GM23338 (cell line): ENCODE data around the gene ACOX1. TPM values are rescaled to one million over a fixed set of nuclear protein-coding genes. Genes with fewer than 3 reads are reported as not detected.

Source experiments
- ATAC-seq: fragments of 200-7000 bp; cut with Tn5 transposase; 3 replicates; pipeline ENCODE4 v1.9.1; 2020
- DNase-seq: peaks from one replicate; pipeline ENCODE4 v3.0.0-alpha.2; 2015; ENCODE audit warnings: low spot score
- H2AFZ ChIP-seq: fragments of 200-600 bp; sonication (generic); 2 replicates; pipeline ENCODE4 v1.8.0; 2016; ENCODE audit warnings: antibody characterized with exemption, mild to moderate bottlenecking, moderate library complexity
- H3F3A ChIP-seq: fragments of 200-600 bp; sonication (generic); replicated peaks from 2 replicates; pipeline ENCODE4 v1.8.0; 2017; ENCODE audit warnings: antibody characterized with exemption, mixed run types, low read depth
- H3K27ac ChIP-seq: fragments of 200-600 bp; sonication (generic); 2 replicates; pipeline ENCODE4 v1.6.1; 2016; ENCODE audit warnings: low read depth
- H3K27me3 ChIP-seq: fragments of 200-600 bp; sonication (generic); 2 replicates; pipeline ENCODE4 v1.8.0; 2016; ENCODE audit warnings: mild to moderate bottlenecking, mixed run types, moderate library complexity; ENCODE audit not compliant: insufficient read depth
- H3K36me3 ChIP-seq: fragments of 200-600 bp; sonication (generic); 2 replicates; pipeline ENCODE4 v1.8.0; 2016; ENCODE audit warnings: mild to moderate bottlenecking; ENCODE audit not compliant: insufficient read depth
- H3K4me1 ChIP-seq: fragments of 200-600 bp; sonication (generic); 2 replicates; pipeline ENCODE4 v1.8.0; 2016; ENCODE audit warnings: mild to moderate bottlenecking, moderate library complexity; ENCODE audit not compliant: insufficient read depth
- H3K4me2 ChIP-seq: fragments of 200-600 bp; sonication (generic); 2 replicates; pipeline ENCODE4 v1.7.1; 2017; ENCODE audit warnings: mixed run types
- H3K4me3 ChIP-seq: fragments of 200-600 bp; sonication (generic); 2 replicates; pipeline ENCODE4 v1.6.1; 2016; ENCODE audit warnings: mixed run types
- H3K79me2 ChIP-seq: fragments of 200-600 bp; sonication (generic); replicated peaks from 2 replicates; pipeline ENCODE4 v1.8.0; 2017; ENCODE audit warnings: mild to moderate bottlenecking; ENCODE audit not compliant: insufficient read depth
- H3K9me2 ChIP-seq: fragments of 200-600 bp; sonication (generic); 2 replicates; pipeline ENCODE4 v1.8.0; 2017; ENCODE audit not compliant: insufficient read depth
- H4K20me1 ChIP-seq: fragments of 200-600 bp; sonication (generic); replicated peaks from 2 replicates; pipeline ENCODE4 v1.8.0; 2017; ENCODE audit warnings: mild to moderate bottlenecking; ENCODE audit not compliant: insufficient read depth
- H3K27ac Mint-ChIP-seq: 2 replicates; pipeline ENCODE4 v1.8.0; 2020; ENCODE audit warnings: inconsistent platforms, mild to moderate bottlenecking, moderate library complexity, mixed read lengths
- H3K27me3 Mint-ChIP-seq: 3 replicates; pipeline ENCODE4 v1.8.0; 2022; ENCODE audit warnings: low read depth, mild to moderate bottlenecking, moderate library complexity, mixed read lengths, inconsistent platforms; ENCODE audit not compliant: insufficient read depth, poor library complexity
- H3K36me3 Mint-ChIP-seq: 3 replicates; pipeline ENCODE4 v1.8.0; 2021; ENCODE audit warnings: low read depth, mild to moderate bottlenecking, inconsistent platforms, moderate library complexity, mixed read lengths
- H3K4me1 Mint-ChIP-seq: 3 replicates; pipeline ENCODE4 v1.8.0; 2020; ENCODE audit warnings: mild to moderate bottlenecking, inconsistent platforms, mixed read lengths
- H3K4me3 Mint-ChIP-seq: 3 replicates; pipeline ENCODE4 v1.8.0; 2021; ENCODE audit warnings: moderate library complexity, mild to moderate bottlenecking, inconsistent platforms, mixed read lengths
- H3K9me3 Mint-ChIP-seq: 3 replicates; pipeline ENCODE4 v1.8.0; 2020; ENCODE audit warnings: moderate library complexity, mild to moderate bottlenecking, inconsistent platforms, mixed read lengths
- ZNF114 ChIP-seq: fragments of 250-450 bp; sonication (Bioruptor Pico); IDR thresholded peaks from 2 replicates; pipeline ENCODE4 v1.5.0; 2020; ENCODE audit warnings: mild to moderate bottlenecking, moderate library complexity
- polyA plus RNA-seq: library from polyadenylated mRNA; unstranded; fragments of >200 nt; fragmentation: Nextera tagmentation; extraction: Ambion mirVana; gene quantifications from 2 replicates; pipeline ENCODE4 v1.2.1, GENCODE V29; 2016
- total RNA-seq: library from RNA; depleted of rRNA; stranded (reverse); fragments of >200 nt; shearing (Covaris generic); gene quantifications from 2 replicates; pipeline ENCODE4 v1.2.3, GENCODE V29; 2014
- TF ChIP-seq, protein P1 (sequence below): fragments of 250-450 bp; sonication (Bioruptor Pico); IDR thresholded peaks from 2 replicates; pipeline ENCODE4 v1.5.0; 2020; ENCODE audit warnings: mild to moderate bottlenecking, moderate library complexity
- TF ChIP-seq, protein P2 (sequence below): IDR thresholded peaks from 2 replicates; pipeline ENCODE4 v1.6.1; 2016; ENCODE audit warnings: antibody characterized with exemption
- TF ChIP-seq, protein P3 (sequence below): IDR thresholded peaks from one replicate; pipeline ENCODE4 v1.6.1; 2018; ENCODE audit warnings: antibody characterized with exemption; ENCODE audit not compliant: unreplicated experiment

ACOX1 gene
- total and polyA plus RNA-seq, 2 experiments from 2014 or later: 12.8 to 32.9 TPM

DNA sequence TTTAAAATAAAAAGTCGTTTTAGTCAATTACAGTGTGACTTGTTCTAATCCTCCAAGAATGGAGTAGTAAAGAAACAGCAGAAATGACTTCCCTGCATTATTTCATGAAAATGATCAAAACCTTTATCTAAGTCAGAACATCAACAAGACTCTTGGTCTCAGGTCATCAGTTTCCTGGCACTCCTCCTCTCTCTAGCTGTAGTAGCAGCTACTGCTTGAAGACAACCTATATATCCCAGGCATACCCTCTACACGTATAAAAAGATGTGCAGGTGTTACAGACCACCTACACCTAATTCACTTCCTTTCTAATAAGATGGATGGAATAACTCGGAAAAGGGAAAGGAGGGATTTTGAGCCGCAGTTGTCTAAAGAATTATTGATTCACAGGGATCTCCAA lies 36.5 kb downstream of the ACOX1 start (continued):
- TF ChIP-seq, protein P1, sequence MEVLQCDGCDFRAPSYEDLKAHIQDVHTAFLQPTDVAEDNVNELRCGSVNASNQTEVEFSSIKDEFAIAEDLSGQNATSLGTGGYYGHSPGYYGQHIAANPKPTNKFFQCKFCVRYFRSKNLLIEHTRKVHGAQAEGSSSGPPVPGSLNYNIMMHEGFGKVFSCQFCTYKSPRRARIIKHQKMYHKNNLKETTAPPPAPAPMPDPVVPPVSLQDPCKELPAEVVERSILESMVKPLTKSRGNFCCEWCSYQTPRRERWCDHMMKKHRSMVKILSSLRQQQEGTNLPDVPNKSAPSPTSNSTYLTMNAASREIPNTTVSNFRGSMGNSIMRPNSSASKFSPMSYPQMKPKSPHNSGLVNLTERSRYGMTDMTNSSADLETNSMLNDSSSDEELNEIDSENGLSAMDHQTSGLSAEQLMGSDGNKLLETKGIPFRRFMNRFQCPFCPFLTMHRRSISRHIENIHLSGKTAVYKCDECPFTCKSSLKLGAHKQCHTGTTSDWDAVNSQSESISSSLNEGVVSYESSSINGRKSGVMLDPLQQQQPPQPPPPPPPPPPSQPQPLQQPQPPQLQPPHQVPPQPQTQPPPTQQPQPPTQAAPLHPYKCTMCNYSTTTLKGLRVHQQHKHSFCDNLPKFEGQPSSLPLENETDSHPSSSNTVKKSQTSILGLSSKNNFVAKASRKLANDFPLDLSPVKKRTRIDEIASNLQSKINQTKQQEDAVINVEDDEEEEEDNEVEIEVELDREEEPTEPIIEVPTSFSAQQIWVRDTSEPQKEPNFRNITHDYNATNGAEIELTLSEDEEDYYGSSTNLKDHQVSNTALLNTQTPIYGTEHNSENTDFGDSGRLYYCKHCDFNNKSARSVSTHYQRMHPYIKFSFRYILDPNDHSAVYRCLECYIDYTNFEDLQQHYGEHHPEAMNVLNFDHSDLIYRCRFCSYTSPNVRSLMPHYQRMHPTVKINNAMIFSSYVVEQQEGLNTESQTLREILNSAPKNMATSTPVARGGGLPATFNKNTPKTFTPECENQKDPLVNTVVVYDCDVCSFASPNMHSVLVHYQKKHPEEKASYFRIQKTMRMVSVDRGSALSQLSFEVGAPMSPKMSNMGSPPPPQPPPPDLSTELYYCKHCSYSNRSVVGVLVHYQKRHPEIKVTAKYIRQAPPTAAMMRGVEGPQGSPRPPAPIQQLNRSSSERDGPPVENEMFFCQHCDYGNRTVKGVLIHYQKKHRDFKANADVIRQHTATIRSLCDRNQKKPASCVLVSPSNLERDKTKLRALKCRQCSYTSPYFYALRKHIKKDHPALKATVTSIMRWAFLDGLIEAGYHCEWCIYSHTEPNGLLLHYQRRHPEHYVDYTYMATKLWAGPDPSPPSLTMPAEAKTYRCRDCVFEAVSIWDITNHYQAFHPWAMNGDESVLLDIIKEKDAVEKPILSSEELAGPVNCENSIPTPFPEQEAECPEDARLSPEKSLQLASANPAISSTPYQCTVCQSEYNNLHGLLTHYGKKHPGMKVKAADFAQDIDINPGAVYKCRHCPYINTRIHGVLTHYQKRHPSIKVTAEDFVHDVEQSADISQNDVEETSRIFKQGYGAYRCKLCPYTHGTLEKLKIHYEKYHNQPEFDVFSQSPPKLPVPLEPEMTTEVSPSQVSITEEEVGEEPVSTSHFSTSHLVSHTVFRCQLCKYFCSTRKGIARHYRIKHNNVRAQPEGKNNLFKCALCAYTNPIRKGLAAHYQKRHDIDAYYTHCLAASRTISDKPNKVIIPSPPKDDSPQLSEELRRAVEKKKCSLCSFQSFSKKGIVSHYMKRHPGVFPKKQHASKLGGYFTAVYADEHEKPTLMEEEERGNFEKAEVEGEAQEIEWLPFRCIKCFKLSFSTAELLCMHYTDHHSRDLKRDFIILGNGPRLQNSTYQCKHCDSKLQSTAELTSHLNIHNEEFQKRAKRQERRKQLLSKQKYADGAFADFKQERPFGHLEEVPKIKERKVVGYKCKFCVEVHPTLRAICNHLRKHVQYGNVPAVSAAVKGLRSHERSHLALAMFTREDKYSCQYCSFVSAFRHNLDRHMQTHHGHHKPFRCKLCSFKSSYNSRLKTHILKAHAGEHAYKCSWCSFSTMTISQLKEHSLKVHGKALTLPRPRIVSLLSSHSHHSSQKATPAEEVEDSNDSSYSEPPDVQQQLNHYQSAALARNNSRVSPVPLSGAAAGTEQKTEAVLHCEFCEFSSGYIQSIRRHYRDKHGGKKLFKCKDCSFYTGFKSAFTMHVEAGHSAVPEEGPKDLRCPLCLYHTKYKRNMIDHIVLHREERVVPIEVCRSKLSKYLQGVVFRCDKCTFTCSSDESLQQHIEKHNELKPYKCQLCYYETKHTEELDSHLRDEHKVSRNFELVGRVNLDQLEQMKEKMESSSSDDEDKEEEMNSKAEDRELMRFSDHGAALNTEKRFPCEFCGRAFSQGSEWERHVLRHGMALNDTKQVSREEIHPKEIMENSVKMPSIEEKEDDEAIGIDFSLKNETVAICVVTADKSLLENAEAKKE (CRISPR knock-in tag): no peak

DNA sequence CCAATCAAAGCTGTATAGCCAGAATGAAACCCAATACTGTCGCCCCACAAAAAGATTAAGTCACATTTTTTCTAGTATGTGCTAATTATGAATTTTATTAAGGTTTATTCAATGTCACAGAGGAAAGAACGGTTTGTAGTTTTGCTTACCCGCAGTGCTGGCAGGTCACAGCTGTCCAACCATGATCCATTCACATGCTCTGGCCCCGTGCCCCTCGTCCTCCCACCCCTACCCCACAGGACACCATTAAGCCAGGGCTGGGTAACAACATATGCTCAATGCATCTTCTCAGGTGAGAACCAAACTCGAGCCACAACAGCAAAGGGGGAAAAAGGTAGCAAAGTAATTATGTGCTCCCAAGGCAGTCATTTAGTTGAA lies 37.5 kb downstream of the ACOX1 start:
- H3K27ac ChIP-seq: peak overlapping the region; percentile 68; the same call in 1 of the 2 replicates
- H3K27me3 ChIP-seq: no peaks in the 10 kb centered on the region
- TF ChIP-seq, protein P2, sequence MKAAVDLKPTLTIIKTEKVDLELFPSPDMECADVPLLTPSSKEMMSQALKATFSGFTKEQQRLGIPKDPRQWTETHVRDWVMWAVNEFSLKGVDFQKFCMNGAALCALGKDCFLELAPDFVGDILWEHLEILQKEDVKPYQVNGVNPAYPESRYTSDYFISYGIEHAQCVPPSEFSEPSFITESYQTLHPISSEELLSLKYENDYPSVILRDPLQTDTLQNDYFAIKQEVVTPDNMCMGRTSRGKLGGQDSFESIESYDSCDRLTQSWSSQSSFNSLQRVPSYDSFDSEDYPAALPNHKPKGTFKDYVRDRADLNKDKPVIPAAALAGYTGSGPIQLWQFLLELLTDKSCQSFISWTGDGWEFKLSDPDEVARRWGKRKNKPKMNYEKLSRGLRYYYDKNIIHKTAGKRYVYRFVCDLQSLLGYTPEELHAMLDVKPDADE: no peak
- TF ChIP-seq ZNF114 (CRISPR knock-in tag): no peak
- TF ChIP-seq, protein P3, sequence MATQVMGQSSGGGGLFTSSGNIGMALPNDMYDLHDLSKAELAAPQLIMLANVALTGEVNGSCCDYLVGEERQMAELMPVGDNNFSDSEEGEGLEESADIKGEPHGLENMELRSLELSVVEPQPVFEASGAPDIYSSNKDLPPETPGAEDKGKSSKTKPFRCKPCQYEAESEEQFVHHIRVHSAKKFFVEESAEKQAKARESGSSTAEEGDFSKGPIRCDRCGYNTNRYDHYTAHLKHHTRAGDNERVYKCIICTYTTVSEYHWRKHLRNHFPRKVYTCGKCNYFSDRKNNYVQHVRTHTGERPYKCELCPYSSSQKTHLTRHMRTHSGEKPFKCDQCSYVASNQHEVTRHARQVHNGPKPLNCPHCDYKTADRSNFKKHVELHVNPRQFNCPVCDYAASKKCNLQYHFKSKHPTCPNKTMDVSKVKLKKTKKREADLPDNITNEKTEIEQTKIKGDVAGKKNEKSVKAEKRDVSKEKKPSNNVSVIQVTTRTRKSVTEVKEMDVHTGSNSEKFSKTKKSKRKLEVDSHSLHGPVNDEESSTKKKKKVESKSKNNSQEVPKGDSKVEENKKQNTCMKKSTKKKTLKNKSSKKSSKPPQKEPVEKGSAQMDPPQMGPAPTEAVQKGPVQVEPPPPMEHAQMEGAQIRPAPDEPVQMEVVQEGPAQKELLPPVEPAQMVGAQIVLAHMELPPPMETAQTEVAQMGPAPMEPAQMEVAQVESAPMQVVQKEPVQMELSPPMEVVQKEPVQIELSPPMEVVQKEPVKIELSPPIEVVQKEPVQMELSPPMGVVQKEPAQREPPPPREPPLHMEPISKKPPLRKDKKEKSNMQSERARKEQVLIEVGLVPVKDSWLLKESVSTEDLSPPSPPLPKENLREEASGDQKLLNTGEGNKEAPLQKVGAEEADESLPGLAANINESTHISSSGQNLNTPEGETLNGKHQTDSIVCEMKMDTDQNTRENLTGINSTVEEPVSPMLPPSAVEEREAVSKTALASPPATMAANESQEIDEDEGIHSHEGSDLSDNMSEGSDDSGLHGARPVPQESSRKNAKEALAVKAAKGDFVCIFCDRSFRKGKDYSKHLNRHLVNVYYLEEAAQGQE: no peak
- TF ChIP-seq, protein P1 (CRISPR knock-in tag): no peak

More for the DNA sequence above, 37.5 kb downstream of the ACOX1 start:
- H3K4me2 ChIP-seq: peak overlapping the region; percentile 73
- Mint-ChIP-seq H3K9me3 (no peaks in the 10 kb centered on the region), H3K36me3 (peaks cover 2% of the 10 kb centered on the region; the same call in 2 of the 3 replicates), H3K4me1 (peaks cover 9% of the 10 kb centered on the region), H3K4me3 (peak overlapping the region; percentile 89), H3K27me3 (peaks cover 8% of the 10 kb centered on the region), H3K27ac (peak overlapping the region; percentile 88)
- no peaks in the 10 kb centered on the region for H4K20me1 ChIP-seq
- no peaks in the 10 kb centered on the region for H3K9me2 ChIP-seq
- 0 out of 2 replicates have a peak overlapping the region, but pooled peaks have one; percentile 78 for H2AFZ ChIP-seq
- peak; percentile 15 for ATAC-seq
- no peaks in the 10 kb centered on the region for H3K79me2 ChIP-seq
- no peaks in the 10 kb centered on the region for H3K36me3 ChIP-seq
- peaks cover 11% of the 10 kb centered on the region; the same call in 1 of the 2 replicates for H3K4me1 ChIP-seq
- H3F3A ChIP-seq: peaks cover 12% of the 10 kb centered on the region
- no peak for DNase-seq
- H3K4me3 ChIP-seq: peak overlapping the region; percentile 79
